Dendritic cell treated with granulocyte-macrophage colony-stimulating factor and Interleukin-4, amounts not matched to agents 40 ng/mL and 50 ng/mL, for 4 days (primary cell): ENCODE results near the gene RCAN2.

ENCODE experiments used
- H3K27ac Mint-ChIP-seq: one replicate; pipeline ENCODE4 v1.8.0; 2022; ENCODE audit warnings: mild to moderate bottlenecking, mixed read lengths
- H3K27me3 Mint-ChIP-seq: one replicate; pipeline ENCODE4 v1.8.0; 2022; ENCODE audit warnings: mild to moderate bottlenecking, mixed read lengths
- H3K36me3 Mint-ChIP-seq: one replicate; pipeline ENCODE4 v1.8.0; 2022; ENCODE audit warnings: low read depth, mixed read lengths
- H3K4me1 Mint-ChIP-seq: one replicate; pipeline ENCODE4 v1.8.0; 2022; ENCODE audit warnings: low read depth, mixed read lengths
- H3K4me3 Mint-ChIP-seq: one replicate; pipeline ENCODE4 v1.8.0; 2022; ENCODE audit warnings: mild to moderate bottlenecking, moderate library complexity, mixed read lengths
- H3K9me3 Mint-ChIP-seq: one replicate; pipeline ENCODE4 v1.8.0; 2022; ENCODE audit warnings: mixed read lengths
- intact Hi-C: fragments of 100-400 bp; cut with micrococcal nuclease; formaldehyde crosslinking; loops from one replicate; pipeline ENCODE4 v1.15.0; 2022

Gene RCAN2

GRCh38 chr6:46507426-46507825 lies 16.2 kb upstream of the RCAN2 start:
- intact Hi-C loops = no loop called here
- Mint-ChIP-seq H3K4me1 (no peaks in the 10 kb centered on the region), H3K36me3 (no peaks in the 10 kb centered on the region), H3K9me3 (no peaks in the 10 kb centered on the region), H3K27ac (no peak overlapping the region), H3K4me3 (no peak overlapping the region), H3K27me3 (no peaks in the 10 kb centered on the region)

- H3K4me3 Mint-ChIP-seq = no peak overlapping the region
- intact Hi-C loops = no loop called here
- H3K4me1 Mint-ChIP-seq = no peaks in the 10 kb centered on the region
- no peaks in the 10 kb centered on the region for H3K9me3 Mint-ChIP-seq
- H3K27ac Mint-ChIP-seq = no peak overlapping the region
- no peaks in the 10 kb centered on the region for H3K27me3 Mint-ChIP-seq
- H3K36me3 Mint-ChIP-seq = no peaks in the 10 kb centered on the region
Observed at GRCh38 chr6:46505693-46506512, 14.7 kb upstream of the RCAN2 start.

GRCh38 chr6:46504242-46504641 lies 13.0 kb upstream of the RCAN2 start:
- Mint-ChIP-seq H3K9me3 (no peaks in the 10 kb centered on the region), H3K4me3 (no peak overlapping the region), H3K27me3 (peaks cover 8% of the 10 kb centered on the region), H3K27ac (no peak overlapping the region), H3K36me3 (no peaks in the 10 kb centered on the region), H3K4me1 (no peaks in the 10 kb centered on the region)
- intact Hi-C loops = no loop called here

GRCh38 chr6:46502486-46503119 lies 11.4 kb upstream of the RCAN2 start:
- H3K27ac Mint-ChIP-seq = no peak overlapping the region
- H3K4me1 Mint-ChIP-seq = no peaks in the 10 kb centered on the region
- H3K4me3 Mint-ChIP-seq = no peak overlapping the region
- H3K36me3 Mint-ChIP-seq = no peaks in the 10 kb centered on the region
- no peaks in the 10 kb centered on the region for H3K9me3 Mint-ChIP-seq
- intact Hi-C loops = no loop called here
- H3K27me3 Mint-ChIP-seq = peaks cover 8% of the 10 kb centered on the region

- intact Hi-C loops = no loop called here
- no peaks in the 10 kb centered on the region for H3K36me3 Mint-ChIP-seq
- H3K4me1 Mint-ChIP-seq = no peaks in the 10 kb centered on the region
- no peak overlapping the region for H3K27ac Mint-ChIP-seq
- H3K27me3 Mint-ChIP-seq = peaks cover 8% of the 10 kb centered on the region
- H3K4me3 Mint-ChIP-seq = no peak overlapping the region
- no peaks in the 10 kb centered on the region for H3K9me3 Mint-ChIP-seq
Observed at GRCh38 chr6:46501136-46502089, 10.2 kb upstream of the RCAN2 start.

GRCh38 chr6:46500382-46500781 lies 9.1 kb upstream of the RCAN2 start:
- Mint-ChIP-seq H3K36me3 (no peaks in the 10 kb centered on the region), H3K27ac (no peak overlapping the region), H3K4me3 (no peak overlapping the region), H3K4me1 (no peaks in the 10 kb centered on the region), H3K27me3 (peaks cover 13% of the 10 kb centered on the region), H3K9me3 (no peaks in the 10 kb centered on the region)
- intact Hi-C loops = no loop called here

GRCh38 chr6:46491628-46492547 lies 639 bp upstream of the RCAN2 start:
- peak overlapping the region; percentile 76 for H3K4me3 Mint-ChIP-seq
- no peaks in the 10 kb centered on the region for H3K9me3 Mint-ChIP-seq
- H3K36me3 Mint-ChIP-seq = no peaks in the 10 kb centered on the region
- peaks cover 11% of the 10 kb centered on the region for H3K4me1 Mint-ChIP-seq
- H3K27me3 Mint-ChIP-seq = peaks cover 63% of the 10 kb centered on the region
- H3K27ac Mint-ChIP-seq = no peak overlapping the region
- intact Hi-C loops = no loop called here

- Mint-ChIP-seq H3K9me3 (no peaks in the 10 kb centered on the region), H3K4me1 (peaks cover 11% of the 10 kb centered on the region), H3K4me3 (peak overlapping the region; percentile 53), H3K27ac (no peak overlapping the region), H3K27me3 (peaks cover 62% of the 10 kb centered on the region), H3K36me3 (no peaks in the 10 kb centered on the region)
- intact Hi-C loops = no loop called here
Observed at GRCh38 chr6:46490425-46491200, 636 bp downstream of the RCAN2 start.

- Mint-ChIP-seq H3K9me3 (no peaks in the 10 kb centered on the region), H3K27ac (no peak overlapping the region), H3K36me3 (no peaks in the 10 kb centered on the region), H3K4me1 (peaks cover 6% of the 10 kb centered on the region), H3K27me3 (peaks cover 42% of the 10 kb centered on the region), H3K4me3 (no peak overlapping the region)
- intact Hi-C loops = no loop called here
Observed at GRCh38 chr6:46486181-46486580, 5.1 kb downstream of the RCAN2 start.

GRCh38 chr6:46484081-46484820 lies 7.0 kb downstream of the RCAN2 start:
- Mint-ChIP-seq H3K27ac (no peak overlapping the region), H3K9me3 (no peaks in the 10 kb centered on the region), H3K36me3 (no peaks in the 10 kb centered on the region), H3K4me1 (no peaks in the 10 kb centered on the region), H3K27me3 (peaks cover 26% of the 10 kb centered on the region), H3K4me3 (no peak overlapping the region)
- intact Hi-C loops = no loop called here

- Mint-ChIP-seq H3K36me3 (no peaks in the 10 kb centered on the region), H3K9me3 (no peaks in the 10 kb centered on the region), H3K27me3 (peaks cover 5% of the 10 kb centered on the region), H3K27ac (no peak overlapping the region), H3K4me1 (no peaks in the 10 kb centered on the region), H3K4me3 (no peak overlapping the region)
- intact Hi-C loops = no loop called here
Observed at GRCh38 chr6:46476301-46476700, 14.9 kb downstream of the RCAN2 start.

- Mint-ChIP-seq H3K27ac (no peak overlapping the region), H3K4me1 (no peaks in the 10 kb centered on the region), H3K9me3 (no peaks in the 10 kb centered on the region), H3K27me3 (peaks cover 5% of the 10 kb centered on the region), H3K4me3 (no peak overlapping the region), H3K36me3 (no peaks in the 10 kb centered on the region)
- intact Hi-C loops = no loop called here
Observed at GRCh38 chr6:46473881-46474280, 17.4 kb downstream of the RCAN2 start.
